MCF 10A (cell line): ENCODE measurements around the gene SLC25A10. TPM values are rescaled to one million over a fixed set of nuclear protein-coding genes. Genes with fewer than 3 reads are reported as not detected.

Experiments used
- BruUV-seq: library from RNA; stranded (reverse); fragments of 400-500 nt; replicated peaks from 2 replicates; lab custom pipeline; 2021; lab: Mats Ljungman, UMichigan
- CTCF ChIA-PET: fragments of 300-600 bp; sonication (Branson Sonifier 250); formaldehyde crosslinking; extraction: SDS; loops from one replicate; lab custom pipeline; 2021; ENCODE audit warnings: antibody characterized with exemption, inconsistent platforms; lab: Yijun Ruan, JAX
- POLR2A ChIA-PET: fragments of 300-600, 350-650 bp; sonication (Branson Sonifier 250); formaldehyde crosslinking; extraction: SDS; loops from one replicate; lab custom pipeline; 2020; ENCODE audit warnings: antibody characterized with exemption, inconsistent platforms; lab: Yijun Ruan, JAX
- DNase-seq: peaks from one replicate; pipeline ENCODE4 v3.0.0-alpha.2; 2018; ENCODE audit not compliant: unreplicated experiment
- H3K27ac Mint-ChIP-seq: one replicate; pipeline ENCODE4 v1.8.0; 2022; ENCODE audit warnings: mild to moderate bottlenecking, low read depth, mixed read lengths; ENCODE audit not compliant: unreplicated experiment
- H3K27me3 Mint-ChIP-seq: one replicate; pipeline ENCODE4 v1.8.0; 2022; ENCODE audit warnings: mixed read lengths; ENCODE audit not compliant: insufficient read depth, unreplicated experiment
- H3K36me3 Mint-ChIP-seq: one replicate; pipeline ENCODE4 v1.8.0; 2022; ENCODE audit warnings: mild to moderate bottlenecking, moderate library complexity, mixed read lengths; ENCODE audit not compliant: insufficient read depth, unreplicated experiment
- H3K4me1 Mint-ChIP-seq: one replicate; pipeline ENCODE4 v1.8.0; 2022; ENCODE audit warnings: mixed read lengths; ENCODE audit not compliant: insufficient read depth, unreplicated experiment
- H3K4me3 Mint-ChIP-seq: one replicate; pipeline ENCODE4 v1.8.0; 2022; ENCODE audit warnings: mild to moderate bottlenecking, moderate library complexity, mixed read lengths; ENCODE audit not compliant: unreplicated experiment
- H3K9me3 Mint-ChIP-seq: one replicate; pipeline ENCODE4 v1.8.0; 2022; ENCODE audit warnings: mixed read lengths; ENCODE audit not compliant: unreplicated experiment
- intact Hi-C: fragments of 100-400 bp; cut with micrococcal nuclease; formaldehyde crosslinking; loops from 2 replicates; pipeline ENCODE4 v1.14.1; 2022
- total RNA-seq: library from RNA; stranded (reverse); gene quantifications from 2 replicates; pipeline ENCODE4 v1.2.3, GENCODE V29; 2022
- TF ChIP-seq, protein P1 (sequence below): fragments of 200-600 bp; IDR thresholded peaks from one replicate; pipeline ENCODE4 v1.8.0; 2022; ENCODE audit warnings: antibody characterized with exemption, mild to moderate bottlenecking; ENCODE audit not compliant: unreplicated experiment

The SLC25A10 gene
- total RNA-seq, 1 experiment from 2014 or later, result 9.5 TPM

DNA sequence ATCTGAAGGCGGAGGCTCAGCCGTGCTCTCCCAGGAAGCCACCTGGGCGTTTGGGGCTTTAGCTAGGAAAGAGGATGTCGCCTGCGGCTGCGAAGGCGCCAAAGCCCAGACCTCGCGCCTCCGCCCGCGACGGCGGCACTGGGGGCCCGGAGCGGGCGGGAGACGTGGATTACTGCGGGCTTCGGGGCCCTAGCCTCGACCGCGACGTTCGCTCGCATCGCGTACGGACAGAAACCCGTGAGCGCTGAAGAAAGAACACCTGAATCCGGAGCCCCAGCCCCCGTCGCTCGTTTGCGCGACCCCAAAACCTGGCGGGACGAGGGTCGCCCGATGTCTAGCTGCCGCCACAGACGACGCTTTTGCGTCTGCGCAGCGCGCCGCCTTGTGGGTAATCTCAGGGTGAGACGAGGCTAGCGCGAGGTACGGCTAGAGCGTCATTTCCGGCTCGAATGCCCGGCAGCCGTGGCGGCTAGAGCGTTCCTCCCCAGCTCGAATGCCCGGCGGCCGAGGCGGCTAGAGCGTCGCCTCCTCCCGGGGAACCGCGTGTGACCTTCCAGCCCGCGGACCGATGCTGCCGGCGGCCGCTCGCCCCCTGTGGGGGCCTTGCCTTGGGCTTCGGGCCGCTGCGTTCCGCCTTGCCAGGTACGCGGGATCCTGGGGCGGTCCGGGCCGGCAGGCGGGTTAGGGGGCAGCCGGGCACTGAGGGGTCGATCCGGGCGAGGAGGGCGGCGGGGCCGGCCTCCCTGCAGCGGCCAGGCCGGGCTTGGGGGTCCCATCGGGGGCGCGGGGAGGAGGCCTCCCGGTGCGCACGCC, 8.9 kb upstream of the SLC25A10 start, which contains the start of gene MRPL12:
Gene MRPL12, plus strand, starts transcription at position 434 of the 813 bp plus-strand sequence. Its CDS starts 135 bp downstream, at position 569.
- Mint-ChIP-seq H3K36me3 (peaks cover 74% of the 10 kb centered on the region), H3K27me3 (no peaks in the 10 kb centered on the region), H3K27ac (peak within 1 kb of the TSS; percentile 97), H3K9me3 (no peaks in the 10 kb centered on the region), H3K4me3 (peak within 1 kb of the TSS; percentile 98), H3K4me1 (peaks cover 12% of the 10 kb centered on the region)
- DNase-seq, result peak; percentile 90
- TF ChIP-seq, protein P1, sequence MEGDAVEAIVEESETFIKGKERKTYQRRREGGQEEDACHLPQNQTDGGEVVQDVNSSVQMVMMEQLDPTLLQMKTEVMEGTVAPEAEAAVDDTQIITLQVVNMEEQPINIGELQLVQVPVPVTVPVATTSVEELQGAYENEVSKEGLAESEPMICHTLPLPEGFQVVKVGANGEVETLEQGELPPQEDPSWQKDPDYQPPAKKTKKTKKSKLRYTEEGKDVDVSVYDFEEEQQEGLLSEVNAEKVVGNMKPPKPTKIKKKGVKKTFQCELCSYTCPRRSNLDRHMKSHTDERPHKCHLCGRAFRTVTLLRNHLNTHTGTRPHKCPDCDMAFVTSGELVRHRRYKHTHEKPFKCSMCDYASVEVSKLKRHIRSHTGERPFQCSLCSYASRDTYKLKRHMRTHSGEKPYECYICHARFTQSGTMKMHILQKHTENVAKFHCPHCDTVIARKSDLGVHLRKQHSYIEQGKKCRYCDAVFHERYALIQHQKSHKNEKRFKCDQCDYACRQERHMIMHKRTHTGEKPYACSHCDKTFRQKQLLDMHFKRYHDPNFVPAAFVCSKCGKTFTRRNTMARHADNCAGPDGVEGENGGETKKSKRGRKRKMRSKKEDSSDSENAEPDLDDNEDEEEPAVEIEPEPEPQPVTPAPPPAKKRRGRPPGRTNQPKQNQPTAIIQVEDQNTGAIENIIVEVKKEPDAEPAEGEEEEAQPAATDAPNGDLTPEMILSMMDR, result no peak
- BruUV-seq, result TSS peak; percentile 74
- intact Hi-C loops, result loop anchor here (1.0 kb wide), 1 partner anchor 8 kb away; no protein-coding TSS in a partner anchor
- ChIA-PET POLR2A (interaction anchor here (0.6 to 3.9 kb wide), 30 partner anchors 9 to 637 kb away, joined by 3 to 122 read pairs (median 6); partner anchors contain the start of genes ARL16, CCDC137, FAAP100 and HGS), CTCF (interaction anchor here (0.6 to 0.9 kb wide), 4 partner anchors 8 to 308 kb away, joined by 3 to 4 read pairs (median 3); no protein-coding TSS in a partner anchor)

GRCh38 chr17:81703747-81704654, 8.1 kb upstream of the SLC25A10 start:
- TF ChIP-seq, protein P1, result no peak
- H3K4me1 Mint-ChIP-seq, result peaks cover 12% of the 10 kb centered on the region
- peak overlapping the region; percentile 97 for H3K27ac Mint-ChIP-seq
- no peaks in the 10 kb centered on the region for H3K27me3 Mint-ChIP-seq
- POLR2A ChIA-PET, result interaction anchor here (0.6 to 3.9 kb wide), 29 partner anchors 9 to 332 kb away, joined by 3 to 122 read pairs (median 6); partner anchors contain the start of genes ARL16, CCDC137, FAAP100 and HGS
- CTCF ChIA-PET, result interaction anchor here (0.6 to 0.7 kb wide), 2 partner anchors 27 to 309 kb away, joined by 3 to 5 read pairs; no protein-coding TSS in a partner anchor
- H3K4me3 Mint-ChIP-seq, result peak overlapping the region; percentile 98
- peaks cover 70% of the 10 kb centered on the region for H3K36me3 Mint-ChIP-seq
- intact Hi-C loops, result loop anchor here (1.0 kb wide), 1 partner anchor 7 kb away; no protein-coding TSS in a partner anchor
- no peaks in the 10 kb centered on the region for H3K9me3 Mint-ChIP-seq
- BruUV-seq, result TSS peak; percentile 18
- no peak for DNase-seq

DNA sequence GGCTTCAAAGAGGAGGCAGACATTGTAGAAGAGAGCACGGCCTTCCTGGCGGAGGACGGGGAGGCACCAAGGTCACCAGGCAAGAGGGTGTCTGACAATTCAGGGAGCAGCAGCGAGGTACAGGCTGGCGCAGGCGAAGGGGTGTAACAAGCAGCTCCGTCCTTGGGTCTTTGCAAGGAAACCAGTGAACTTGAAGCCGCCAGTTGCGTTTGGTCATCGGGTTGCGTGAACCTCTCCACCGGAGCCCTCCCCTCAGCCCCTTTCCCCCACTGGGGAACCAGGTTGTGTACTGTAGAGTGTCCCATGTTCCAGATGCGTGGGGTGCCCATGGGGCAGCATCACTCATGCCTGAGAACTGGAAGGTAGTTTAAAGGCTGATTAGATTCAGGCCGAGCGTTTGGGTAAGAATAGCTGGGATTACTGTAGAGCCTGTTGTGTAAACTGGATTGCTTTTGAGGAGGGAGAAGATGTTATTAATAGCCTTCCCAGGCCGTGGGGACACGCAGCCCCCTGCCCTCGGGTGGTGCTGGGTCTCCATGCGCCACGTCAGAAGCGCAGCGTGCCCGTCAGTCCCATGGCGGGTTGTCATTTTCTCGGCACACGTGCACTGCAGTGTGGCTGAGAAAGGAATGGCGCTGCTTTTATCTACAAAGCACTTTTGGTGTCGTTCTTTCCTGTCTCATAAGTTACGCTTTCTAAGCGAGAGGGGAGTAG, 6.4 kb upstream of the SLC25A10 start:
- POLR2A ChIA-PET, result interaction anchor here (0.6 to 1.5 kb wide), 3 partner anchors 16 to 21 kb away, joined by 3 to 5 read pairs (median 3); no protein-coding TSS in a partner anchor
- peaks cover 65% of the 10 kb centered on the region for H3K36me3 Mint-ChIP-seq
- no peak overlapping the region for H3K4me3 Mint-ChIP-seq
- no peak for DNase-seq
- peaks cover 13% of the 10 kb centered on the region for H3K4me1 Mint-ChIP-seq
- BruUV-seq, result no TSS peak
- TF ChIP-seq, protein P1, result no peak
- H3K9me3 Mint-ChIP-seq, result no peaks in the 10 kb centered on the region
- intact Hi-C loops, result no loop called here
- H3K27ac Mint-ChIP-seq, result no peak overlapping the region
- CTCF ChIA-PET, result interaction anchor here (0.7 to 1.4 kb wide), 2 partner anchors 30 to 159 kb away, joined by 5 to 6 read pairs; no protein-coding TSS in a partner anchor
- no peaks in the 10 kb centered on the region for H3K27me3 Mint-ChIP-seq
